Esophagus muscularis mucosa (tissue), 4 donors: ENCODE measurements around the gene SCARF2. TPM values are rescaled to one million over a fixed set of nuclear protein-coding genes. Genes with fewer than 3 reads are reported as not detected.

Experiments
- DNase-seq: peaks from one replicate; pipeline ENCODE4 v3.0.0-alpha.2; 2017; ENCODE audit errors: extremely low spot score
- H3K27ac ChIP-seq, 4 donors: fragments of 200-600 bp; sonication (generic); replicated peaks in 1 of 4; 1 replicate in 3 of 4; 2 replicates in 1 of 4; pipeline ENCODE4 v1.5.1; 2016 to 2019; ENCODE audit warnings: mild to moderate bottlenecking in 1 of 4
- H3K27me3 ChIP-seq, 4 donors: fragments of 200-600 bp; sonication (generic); one replicate each; pipeline versions ENCODE4 v1.5.1 to v1.6.0; 2016 to 2019
- H3K36me3 ChIP-seq, 4 donors: fragments of 200-600 bp; sonication (generic); one replicate each; pipeline ENCODE4 v1.5.1; 2016 to 2019
- H3K4me1 ChIP-seq, 4 donors: fragments of 200-600 bp; sonication (generic); one replicate each; pipeline ENCODE4 v1.5.1; 2016 to 2019
- H3K4me3 ChIP-seq, 4 donors: fragments of 200-600 bp; sonication (generic); 1 replicate in 2 of 4; 2 replicates in 2 of 4; pipeline ENCODE4 v1.5.1; 2016 to 2019; ENCODE audit warnings: mild to moderate bottlenecking in 4 of 4, moderate library complexity in 1 of 4
- H3K9me3 ChIP-seq, 4 donors: fragments of 200-600 bp; sonication (generic); 1 replicate in 3 of 4; 2 replicates in 1 of 4; pipeline ENCODE4 v1.5.1; 2016 to 2019
- CTCF ChIP-seq, 3 experiments: fragments of 200-600 bp in 2 of 3; fragments of 450-650 bp in 1 of 3; sonication (generic) in 2 of 3; IDR thresholded peaks; one replicate each; pipeline ENCODE4 v1.5.1; 2017 to 2019; ENCODE audit warnings: antibody characterized with exemption in 3 of 3, mild to moderate bottlenecking in 2 of 3, moderate library complexity in 1 of 3
- EP300 ChIP-seq: sonication (generic); formaldehyde crosslinking; IDR thresholded peaks from one replicate; pipeline ENCODE4 v1.6.1; 2017; ENCODE audit warnings: antibody characterized with exemption
- POLR2A ChIP-seq: fragments of 450-650 bp; IDR thresholded peaks from one replicate; pipeline ENCODE4 v1.6.1; 2017; ENCODE audit warnings: antibody characterized with exemption, moderate library complexity, mild to moderate bottlenecking, low read depth
- POLR2AphosphoS5 ChIP-seq, 2 donors: sonication (generic); formaldehyde crosslinking; IDR thresholded peaks; one replicate each; pipeline ENCODE4 v1.6.1; 2017; ENCODE audit warnings: antibody characterized with exemption in 2 of 2
- WGBS: methylation state at CpG from one replicate; pipeline ENCODE4 v1.1.5; 2018; 5-methylcytosine and 5-hydroxymethylcytosine counted together
- intact Hi-C: fragments of 100-400 bp; cut with DNase I; formaldehyde crosslinking; loops from one replicate; pipeline ENCODE4 v1.15.1; 2023
- total RNA-seq, 4 donors: library from RNA; depleted of rRNA; stranded (reverse); fragments of >200 nt; gene quantifications; one replicate each; pipeline versions ENCODE4 v1.1.0 to v1.2.1, GENCODE V29; 2016

Gene SCARF2
- total RNA-seq, 4 donors from 2014 or later = 14.5 to 31.6 (median 22.2) TPM

GRCh38 chr22:20450551-20450906 lies 12.9 kb upstream of the SCARF2 start:
- Histone ChIP-seq H3K36me3 (peaks cover 8 to 65% (median 16%) of the 10 kb centered on the region in 4 donors), H3K4me1 (no peaks in the 10 kb centered on the region), H3K27ac (no peak overlapping the region), H3K9me3 (no peaks in the 10 kb centered on the region), H3K4me3 (no peak overlapping the region), H3K27me3 (no peaks in the 10 kb centered on the region)
- TF ChIP-seq POLR2A (no peak), POLR2AphosphoS5 (IDR thresholded peaks at IDR 0.05) (no peak), CTCF (IDR thresholded peaks at IDR 0.05) (no peak), EP300 (no peak)
- intact Hi-C loops = no loop called here
- WGBS = 100% methylated on average over 1 of the region's 1 CpG
- DNase-seq = no peak

- TF ChIP-seq POLR2A (no peak), EP300 (no peak), POLR2AphosphoS5 (IDR thresholded peaks at IDR 0.05) (no peak), CTCF (IDR thresholded peaks at IDR 0.05) (no peak)
- intact Hi-C loops = no loop called here
- DNase-seq = no peak
- Histone ChIP-seq H3K4me3 (no peak overlapping the region), H3K27ac (no peak overlapping the region), H3K9me3 (no peaks in the 10 kb centered on the region), H3K36me3 (peaks cover 13 to 69% (median 21%) of the 10 kb centered on the region in 4 donors), H3K27me3 (no peaks in the 10 kb centered on the region), H3K4me1 (no peaks in the 10 kb centered on the region)
- WGBS = 92% methylated on average over 19 of the region's 19 CpGs
Observed at GRCh38 chr22:20449819-20450550, 12.4 kb upstream of the SCARF2 start.

GRCh38 chr22:20448630-20449029 lies 11.0 kb upstream of the SCARF2 start:
- Histone ChIP-seq H3K9me3 (no peaks in the 10 kb centered on the region), H3K4me1 (no peaks in the 10 kb centered on the region), H3K36me3 (peaks cover 24 to 70% (median 34%) of the 10 kb centered on the region in 4 donors), H3K4me3 (no peak overlapping the region), H3K27ac (no peak overlapping the region), H3K27me3 (no peaks in the 10 kb centered on the region)
- no peak for TF ChIP-seq EP300
- TF ChIP-seq POLR2A = no peak
- TF ChIP-seq CTCF (IDR thresholded peaks at IDR 0.05) = no peak
- no peak for TF ChIP-seq POLR2AphosphoS5 (IDR thresholded peaks at IDR 0.05)
- intact Hi-C loops = no loop called here
- no peak for DNase-seq
- WGBS = 90% methylated on average over 5 of the region's 5 CpGs

GRCh38 chr22:20446383-20446970 lies 8.9 kb upstream of the SCARF2 start:
- no peak overlapping the region for H3K27ac ChIP-seq
- H3K4me3 ChIP-seq = no peak overlapping the region
- intact Hi-C loops = no loop called here
- no peak for TF ChIP-seq EP300
- TF ChIP-seq CTCF (IDR thresholded peaks at IDR 0.05) = no peak
- 90% methylated on average over 20 of the region's 21 CpGs for WGBS
- DNase-seq = no peak
- H3K36me3 ChIP-seq = peaks cover 28 to 73% (median 51%) of the 10 kb centered on the region in 4 donors
- no peaks in the 10 kb centered on the region for H3K27me3 ChIP-seq
- H3K9me3 ChIP-seq = no peaks in the 10 kb centered on the region
- H3K4me1 ChIP-seq = peaks cover 0 to 5% (median 0%) of the 10 kb centered on the region in 4 donors
